Measurements from ENCODE around the gene FN1.

GRCh38 chr2:215451012-215451756 is 15.3 kb upstream of the FN1 start:
- TF ChIP-seq CTCF (IDR thresholded peaks at IDR 0.05) (no peak), EZH2 (IDR thresholded peaks at IDR 0.05) (no peak)
